GM19023 (cell line): Measurements from ENCODE around the gene SPINK4.

Experiments
- ATAC-seq: cut with Tn5 transposase; IDR thresholded peaks from one replicate; pipeline ENCODE4 v1.9.1; 2021; ENCODE audit warnings: mild to moderate bottlenecking, moderate library complexity; ENCODE audit not compliant: unreplicated experiment

The SPINK4 gene

GRCh38 chr9:33229359-33230114 is 10.4 kb upstream of the SPINK4 start:
- no peak for ATAC-seq

GRCh38 chr9:33230756-33231622 is 9.0 kb upstream of the SPINK4 start:
- no peak for ATAC-seq

GRCh38 chr9:33231623-33231942 is 8.4 kb upstream of the SPINK4 start:
- ATAC-seq = no peak

- ATAC-seq = no peak
Observed at GRCh38 chr9:33232815-33233214, 7.2 kb upstream of the SPINK4 start.

GRCh38 chr9:33233626-33234342 is 6.2 kb upstream of the SPINK4 start:
- ATAC-seq = no peak

- ATAC-seq = no peak
Observed at GRCh38 chr9:33234511-33235467, 5.2 kb upstream of the SPINK4 start.

GRCh38 chr9:33236571-33236970 is 3.4 kb upstream of the SPINK4 start:
- no peak for ATAC-seq

GRCh38 chr9:33241298-33241697 is 1.3 kb downstream of the SPINK4 start:
- no peak for ATAC-seq

GRCh38 chr9:33242609-33243134 is 2.7 kb downstream of the SPINK4 start:
- ATAC-seq = no peak

GRCh38 chr9:33244137-33244784 is 4.3 kb downstream of the SPINK4 start:
- no peak for ATAC-seq

GRCh38 chr9:33245341-33245740 is 5.4 kb downstream of the SPINK4 start:
- ATAC-seq = no peak

- ATAC-seq = no peak
Observed at GRCh38 chr9:33246269-33246860, 6.4 kb downstream of the SPINK4 start.

- no peak for ATAC-seq
Observed at GRCh38 chr9:33248606-33249005, 8.6 kb downstream of the SPINK4 start.

GRCh38 chr9:33249087-33249658 is 9.2 kb downstream of the SPINK4 start:
- peak; percentile 51 for ATAC-seq

- no peak for ATAC-seq
Observed at GRCh38 chr9:33249983-33250382, 10.0 kb downstream of the SPINK4 start.

GRCh38 chr9:33250458-33250995 is 10.6 kb downstream of the SPINK4 start:
- no peak for ATAC-seq

- no peak for ATAC-seq
Observed at GRCh38 chr9:33254211-33254610, 14.2 kb downstream of the SPINK4 start.

GRCh38 chr9:33255014-33255413 is 15.0 kb downstream of the SPINK4 start:
- no peak for ATAC-seq

- no peak for ATAC-seq
Observed at GRCh38 chr9:33255471-33255870, 15.5 kb downstream of the SPINK4 start.
